Measurements from ENCODE around the gene MRPS10.

GRCh38 chr6:42264852-42265390 is 47.3 kb upstream of the MRPS10 start:
- TF ChIP-seq ZFP3 (CRISPR knock-in tag; IDR thresholded peaks at IDR 0.05), result no peak
- TF ChIP-seq ZC3H10 (CRISPR knock-in tag; IDR thresholded peaks at IDR 0.05), result no peak
- TF ChIP-seq, protein P1, sequence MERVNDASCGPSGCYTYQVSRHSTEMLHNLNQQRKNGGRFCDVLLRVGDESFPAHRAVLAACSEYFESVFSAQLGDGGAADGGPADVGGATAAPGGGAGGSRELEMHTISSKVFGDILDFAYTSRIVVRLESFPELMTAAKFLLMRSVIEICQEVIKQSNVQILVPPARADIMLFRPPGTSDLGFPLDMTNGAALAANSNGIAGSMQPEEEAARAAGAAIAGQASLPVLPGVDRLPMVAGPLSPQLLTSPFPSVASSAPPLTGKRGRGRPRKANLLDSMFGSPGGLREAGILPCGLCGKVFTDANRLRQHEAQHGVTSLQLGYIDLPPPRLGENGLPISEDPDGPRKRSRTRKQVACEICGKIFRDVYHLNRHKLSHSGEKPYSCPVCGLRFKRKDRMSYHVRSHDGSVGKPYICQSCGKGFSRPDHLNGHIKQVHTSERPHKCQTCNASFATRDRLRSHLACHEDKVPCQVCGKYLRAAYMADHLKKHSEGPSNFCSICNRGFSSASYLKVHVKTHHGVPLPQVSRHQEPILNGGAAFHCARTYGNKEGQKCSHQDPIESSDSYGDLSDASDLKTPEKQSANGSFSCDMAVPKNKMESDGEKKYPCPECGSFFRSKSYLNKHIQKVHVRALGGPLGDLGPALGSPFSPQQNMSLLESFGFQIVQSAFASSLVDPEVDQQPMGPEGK (CRISPR knock-in tag; IDR thresholded peaks at IDR 0.05; ENCODE audit: borderline replicate concordance), result no peak
- no peak for TF ChIP-seq OSR1 (CRISPR knock-in tag; IDR thresholded peaks at IDR 0.05)
- TF ChIP-seq PPARA (CRISPR knock-in tag; IDR thresholded peaks at IDR 0.05; ENCODE audit: borderline replicate concordance), result no peak
- no peak for TF ChIP-seq ESRRG (CRISPR knock-in tag; IDR thresholded peaks at IDR 0.05)
- TF ChIP-seq CSDC2 (CRISPR knock-in tag; IDR thresholded peaks at IDR 0.05), result no peak
- no peak for TF ChIP-seq ZNF565 (CRISPR knock-in tag; conservative IDR thresholded peaks at IDR 0.05; ENCODE audit: low read depth)
- TF ChIP-seq, protein P2, sequence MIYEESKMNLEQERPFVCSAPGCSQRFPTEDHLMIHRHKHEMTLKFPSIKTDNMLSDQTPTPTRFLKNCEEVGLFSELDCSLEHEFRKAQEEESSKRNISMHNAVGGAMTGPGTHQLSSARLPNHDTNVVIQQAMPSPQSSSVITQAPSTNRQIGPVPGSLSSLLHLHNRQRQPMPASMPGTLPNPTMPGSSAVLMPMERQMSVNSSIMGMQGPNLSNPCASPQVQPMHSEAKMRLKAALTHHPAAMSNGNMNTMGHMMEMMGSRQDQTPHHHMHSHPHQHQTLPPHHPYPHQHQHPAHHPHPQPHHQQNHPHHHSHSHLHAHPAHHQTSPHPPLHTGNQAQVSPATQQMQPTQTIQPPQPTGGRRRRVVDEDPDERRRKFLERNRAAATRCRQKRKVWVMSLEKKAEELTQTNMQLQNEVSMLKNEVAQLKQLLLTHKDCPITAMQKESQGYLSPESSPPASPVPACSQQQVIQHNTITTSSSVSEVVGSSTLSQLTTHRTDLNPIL (CRISPR knock-in tag; IDR thresholded peaks at IDR 0.05; ENCODE audit: low read depth), result no peak
- TF ChIP-seq, protein P3, sequence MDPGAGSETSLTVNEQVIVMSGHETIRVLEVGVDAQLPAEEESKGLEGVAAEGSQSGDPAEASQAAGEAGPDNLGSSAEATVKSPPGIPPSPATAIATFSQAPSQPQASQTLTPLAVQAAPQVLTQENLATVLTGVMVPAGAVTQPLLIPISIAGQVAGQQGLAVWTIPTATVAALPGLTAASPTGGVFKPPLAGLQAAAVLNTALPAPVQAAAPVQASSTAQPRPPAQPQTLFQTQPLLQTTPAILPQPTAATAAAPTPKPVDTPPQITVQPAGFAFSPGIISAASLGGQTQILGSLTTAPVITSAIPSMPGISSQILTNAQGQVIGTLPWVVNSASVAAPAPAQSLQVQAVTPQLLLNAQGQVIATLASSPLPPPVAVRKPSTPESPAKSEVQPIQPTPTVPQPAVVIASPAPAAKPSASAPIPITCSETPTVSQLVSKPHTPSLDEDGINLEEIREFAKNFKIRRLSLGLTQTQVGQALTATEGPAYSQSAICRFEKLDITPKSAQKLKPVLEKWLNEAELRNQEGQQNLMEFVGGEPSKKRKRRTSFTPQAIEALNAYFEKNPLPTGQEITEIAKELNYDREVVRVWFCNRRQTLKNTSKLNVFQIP (CRISPR knock-in tag; IDR thresholded peaks at IDR 0.05; ENCODE audit: borderline replicate concordance, low read depth), result no peak

All from SK-N-SH treated with all-trans-retinoic acid at 6 μM for 48 hours (cell line).